ENCODE results near the gene NEDD4L. TPM values are rescaled to one million over a fixed set of nuclear protein-coding genes. Genes with fewer than 3 reads are reported as not detected.
A peak's percentile ranks its signal among the peaks of the same experiment; 100 is the strongest.

Gene NEDD4L
- total RNA-seq, 1 donor from 2014 or later: 15.6 TPM

- Histone ChIP-seq H3K36me3 (peaks cover 0 to 4% of the 10 kb centered on the region in 2 donors), H3K27ac (no peak overlapping the region), H3K9me3 (no peaks in the 10 kb centered on the region), H3K4me3 (no peak overlapping the region), H3K27me3 (no peaks in the 10 kb centered on the region), H3K4me1 (no peaks in the 10 kb centered on the region)
- TF ChIP-seq, protein P1, sequence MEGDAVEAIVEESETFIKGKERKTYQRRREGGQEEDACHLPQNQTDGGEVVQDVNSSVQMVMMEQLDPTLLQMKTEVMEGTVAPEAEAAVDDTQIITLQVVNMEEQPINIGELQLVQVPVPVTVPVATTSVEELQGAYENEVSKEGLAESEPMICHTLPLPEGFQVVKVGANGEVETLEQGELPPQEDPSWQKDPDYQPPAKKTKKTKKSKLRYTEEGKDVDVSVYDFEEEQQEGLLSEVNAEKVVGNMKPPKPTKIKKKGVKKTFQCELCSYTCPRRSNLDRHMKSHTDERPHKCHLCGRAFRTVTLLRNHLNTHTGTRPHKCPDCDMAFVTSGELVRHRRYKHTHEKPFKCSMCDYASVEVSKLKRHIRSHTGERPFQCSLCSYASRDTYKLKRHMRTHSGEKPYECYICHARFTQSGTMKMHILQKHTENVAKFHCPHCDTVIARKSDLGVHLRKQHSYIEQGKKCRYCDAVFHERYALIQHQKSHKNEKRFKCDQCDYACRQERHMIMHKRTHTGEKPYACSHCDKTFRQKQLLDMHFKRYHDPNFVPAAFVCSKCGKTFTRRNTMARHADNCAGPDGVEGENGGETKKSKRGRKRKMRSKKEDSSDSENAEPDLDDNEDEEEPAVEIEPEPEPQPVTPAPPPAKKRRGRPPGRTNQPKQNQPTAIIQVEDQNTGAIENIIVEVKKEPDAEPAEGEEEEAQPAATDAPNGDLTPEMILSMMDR (IDR thresholded peaks at IDR 0.05): no peak
- intact Hi-C loops (cut with DNase I): no loop called here
- DNase-seq (ENCODE audit: low spot score in 2 of 2): no peak
These were observed 337.8 kb downstream of the NEDD4L start for GRCh38 chr18:58381676-58382411.

DNA sequence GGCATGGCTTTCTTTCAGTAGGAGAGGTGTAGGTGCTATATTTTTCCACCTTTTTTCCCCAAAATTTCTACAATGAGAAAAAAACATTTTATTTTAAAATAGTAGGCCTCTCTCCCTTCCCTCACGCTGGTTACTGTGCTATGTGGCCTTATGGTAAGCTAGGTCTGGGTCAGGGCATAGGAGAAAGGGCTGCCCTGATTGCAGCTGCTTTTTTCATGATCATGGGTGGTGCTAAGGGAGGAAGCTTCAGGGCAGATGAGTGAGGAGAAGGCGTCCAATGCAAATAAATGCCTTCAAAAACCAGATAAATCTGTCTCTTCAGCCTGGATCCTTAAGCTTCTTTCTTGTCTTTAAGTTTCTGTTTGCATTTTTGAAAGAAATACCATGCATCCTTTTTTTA is 338.4 kb downstream of the NEDD4L start:
- TF ChIP-seq, protein P1 (IDR thresholded peaks at IDR 0.05): no peak
- Histone ChIP-seq H3K36me3 (peaks cover 0 to 4% of the 10 kb centered on the region in 2 donors), H3K4me3 (no peak overlapping the region), H3K4me1 (no peaks in the 10 kb centered on the region), H3K27me3 (no peaks in the 10 kb centered on the region), H3K9me3 (no peaks in the 10 kb centered on the region), H3K27ac (no peak overlapping the region)
- intact Hi-C loops (cut with DNase I): no loop called here
- DNase-seq (ENCODE audit: low spot score in 2 of 2): no peak

DNA sequence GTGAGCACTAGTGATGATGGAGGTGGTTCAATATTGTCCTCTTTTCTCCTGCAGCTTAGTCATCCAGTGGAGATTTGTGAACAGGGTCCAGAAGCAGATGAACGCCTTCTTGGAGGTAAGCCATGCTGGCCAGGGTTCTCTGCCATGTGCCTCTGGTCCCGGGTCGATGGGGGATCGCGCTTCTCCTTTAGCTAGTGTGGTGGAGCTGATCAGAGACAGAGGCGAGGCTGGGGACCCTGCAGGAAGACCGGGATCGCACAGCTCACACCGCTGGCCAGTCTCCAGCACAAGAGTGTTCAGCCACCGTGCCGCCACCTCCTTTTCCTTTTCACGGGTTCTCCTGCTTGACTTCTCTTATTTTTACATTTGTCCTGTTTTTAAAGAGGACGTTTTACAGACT is 341.4 kb downstream of the NEDD4L start:
- DNase-seq (ENCODE audit: low spot score in 2 of 2): peak in 1 of 2 donors; percentile 25
- Histone ChIP-seq H3K27ac (no peak overlapping the region), H3K27me3 (no peaks in the 10 kb centered on the region), H3K9me3 (no peaks in the 10 kb centered on the region), H3K36me3 (peaks cover 0 to 4% of the 10 kb centered on the region in 2 donors), H3K4me1 (no peaks in the 10 kb centered on the region), H3K4me3 (no peak overlapping the region)
- TF ChIP-seq, protein P1 (IDR thresholded peaks at IDR 0.05): no peak
- intact Hi-C loops (cut with DNase I): no loop called here

- intact Hi-C loops (cut with DNase I): no loop called here
- Histone ChIP-seq H3K4me3 (no peak overlapping the region), H3K27ac (no peak overlapping the region), H3K27me3 (no peaks in the 10 kb centered on the region), H3K36me3 (peaks cover 0 to 4% of the 10 kb centered on the region in 2 donors), H3K9me3 (no peaks in the 10 kb centered on the region), H3K4me1 (no peaks in the 10 kb centered on the region)
- TF ChIP-seq, protein P1 (IDR thresholded peaks at IDR 0.05): no peak
- DNase-seq (ENCODE audit: low spot score in 2 of 2): peak in 1 of 2 donors; percentile 35
These were observed 342.8 kb downstream of the NEDD4L start for GRCh38 chr18:58386780-58387179.

GRCh38 chr18:58387716-58388115 is 343.7 kb downstream of the NEDD4L start:
- intact Hi-C loops (cut with DNase I): no loop called here
- no peaks in the 10 kb centered on the region for H3K27me3 ChIP-seq
- peaks cover 0 to 4% of the 10 kb centered on the region in 2 donors for H3K36me3 ChIP-seq
- H3K9me3 ChIP-seq: no peaks in the 10 kb centered on the region
- no peak overlapping the region for H3K4me3 ChIP-seq
- TF ChIP-seq, protein P1 (IDR thresholded peaks at IDR 0.05): no peak
- DNase-seq (ENCODE audit: low spot score in 2 of 2): no peak
- no peak overlapping the region for H3K27ac ChIP-seq
- H3K4me1 ChIP-seq: no peaks in the 10 kb centered on the region

All from ascending aorta (tissue), 2 donors.